ENCODE measurements around the gene ALG3.

Gene ALG3

DNA sequence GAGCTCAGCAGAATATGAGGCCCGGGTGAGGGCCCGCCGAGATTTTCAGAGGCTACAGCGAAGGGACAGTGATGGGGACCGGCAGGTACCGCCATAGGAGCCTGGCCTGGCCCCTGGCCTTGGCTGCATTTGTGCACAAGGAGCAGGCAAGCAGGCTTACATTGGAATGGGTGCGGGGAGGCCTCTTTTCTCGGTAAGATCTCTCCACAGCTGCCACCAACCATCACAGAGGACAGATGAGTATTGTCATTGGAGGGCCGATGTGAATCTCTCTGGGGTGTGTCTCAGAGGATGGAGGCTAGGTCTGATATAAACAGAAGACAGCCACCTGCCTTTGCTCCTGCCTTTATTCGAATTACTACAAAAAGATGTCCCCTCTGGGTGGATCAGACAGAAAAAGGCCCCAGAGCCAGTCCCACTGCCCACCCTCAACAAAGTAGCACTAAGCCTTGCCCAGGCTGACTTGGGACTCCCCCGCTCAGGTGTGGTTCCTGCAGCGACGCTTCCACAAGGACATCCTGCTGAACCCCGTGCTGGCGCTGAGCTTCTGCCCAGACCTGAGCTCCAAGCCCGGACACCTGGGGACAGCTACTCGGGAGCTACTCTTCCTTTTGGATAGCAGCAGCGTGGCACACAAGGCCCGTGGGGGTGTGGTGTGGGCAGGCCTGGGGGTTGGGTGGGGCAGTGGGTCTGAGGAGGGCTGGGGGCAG, 13.9 kb downstream of the ALG3 start:
- no peak for DNase-seq

DNA sequence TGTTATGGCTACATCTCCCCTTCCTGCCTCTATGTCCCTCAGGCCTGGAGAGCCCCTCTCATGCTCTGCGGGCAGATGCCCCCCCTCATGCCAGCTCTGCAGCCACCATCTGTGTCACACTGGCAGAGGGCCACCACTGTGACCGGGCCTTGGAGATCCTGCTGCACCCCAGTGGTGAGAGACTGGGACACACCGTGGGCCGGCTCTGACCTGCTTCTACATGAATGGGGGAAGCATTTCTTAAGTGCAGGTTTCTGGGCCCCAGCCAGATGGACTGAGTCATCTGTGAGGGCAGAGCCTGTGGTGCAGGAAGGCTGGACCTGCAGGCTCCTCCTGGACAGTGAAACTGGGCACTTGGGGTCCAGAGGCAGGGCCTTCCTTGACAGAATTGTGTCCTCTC, 14.5 kb downstream of the ALG3 start:
- no peak for DNase-seq

DNA sequence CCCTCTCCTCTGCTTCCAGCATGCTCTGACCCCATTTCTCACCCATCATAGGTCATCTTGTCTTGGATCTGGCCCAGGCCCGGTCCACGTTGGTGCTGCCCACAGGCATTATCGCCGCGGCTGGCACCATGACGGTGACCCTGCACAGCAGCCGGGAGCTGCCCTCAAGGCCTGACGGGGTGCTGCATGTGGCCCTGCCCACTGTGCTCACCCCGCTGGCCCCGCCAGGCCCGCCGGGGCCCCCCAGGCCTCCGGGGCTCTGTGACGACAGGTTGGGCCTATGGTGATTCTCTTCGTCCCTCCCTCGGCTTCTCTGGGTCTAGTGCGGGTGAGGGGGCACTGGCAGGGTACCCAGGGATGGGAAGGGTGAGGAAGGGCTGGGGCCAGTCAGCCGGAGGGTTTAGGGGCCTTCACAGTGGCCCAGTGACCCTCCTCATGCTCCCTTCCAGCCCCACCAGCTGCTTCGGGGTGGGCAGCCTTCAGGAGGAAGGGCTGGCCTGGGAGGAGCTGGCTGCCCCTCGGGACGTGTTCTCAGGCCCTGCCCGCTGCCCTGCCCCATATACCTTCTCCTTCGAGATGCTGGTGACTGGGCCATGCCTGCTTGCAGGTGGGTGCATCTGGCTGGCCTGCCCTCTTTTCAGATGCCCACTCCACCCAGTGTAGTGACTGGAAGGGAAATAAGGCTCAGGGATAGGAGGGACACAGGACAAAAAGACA, 15.5 kb downstream of the ALG3 start:
- no peak for DNase-seq

DNA sequence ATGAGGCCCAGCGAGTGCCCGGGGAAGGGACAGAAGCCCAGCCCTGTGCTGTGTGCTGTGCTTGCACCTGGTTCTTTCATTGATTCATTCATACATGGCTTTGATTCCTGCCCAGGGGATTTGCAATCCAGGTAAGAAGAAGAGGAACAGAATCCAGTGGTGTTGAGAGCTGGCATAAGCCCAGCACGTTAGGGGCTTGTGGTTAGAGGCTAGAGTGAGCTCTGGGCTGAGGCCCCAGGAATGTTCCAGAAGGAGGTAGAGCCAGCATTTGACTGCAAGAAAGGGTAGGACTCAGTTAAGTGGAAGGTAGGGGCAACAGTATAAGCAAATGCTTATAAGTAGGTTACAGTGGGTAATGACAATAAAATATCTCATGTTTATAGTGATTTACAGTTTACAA, 17.1 kb downstream of the ALG3 start:
- DNase-seq, result no peak

DNA sequence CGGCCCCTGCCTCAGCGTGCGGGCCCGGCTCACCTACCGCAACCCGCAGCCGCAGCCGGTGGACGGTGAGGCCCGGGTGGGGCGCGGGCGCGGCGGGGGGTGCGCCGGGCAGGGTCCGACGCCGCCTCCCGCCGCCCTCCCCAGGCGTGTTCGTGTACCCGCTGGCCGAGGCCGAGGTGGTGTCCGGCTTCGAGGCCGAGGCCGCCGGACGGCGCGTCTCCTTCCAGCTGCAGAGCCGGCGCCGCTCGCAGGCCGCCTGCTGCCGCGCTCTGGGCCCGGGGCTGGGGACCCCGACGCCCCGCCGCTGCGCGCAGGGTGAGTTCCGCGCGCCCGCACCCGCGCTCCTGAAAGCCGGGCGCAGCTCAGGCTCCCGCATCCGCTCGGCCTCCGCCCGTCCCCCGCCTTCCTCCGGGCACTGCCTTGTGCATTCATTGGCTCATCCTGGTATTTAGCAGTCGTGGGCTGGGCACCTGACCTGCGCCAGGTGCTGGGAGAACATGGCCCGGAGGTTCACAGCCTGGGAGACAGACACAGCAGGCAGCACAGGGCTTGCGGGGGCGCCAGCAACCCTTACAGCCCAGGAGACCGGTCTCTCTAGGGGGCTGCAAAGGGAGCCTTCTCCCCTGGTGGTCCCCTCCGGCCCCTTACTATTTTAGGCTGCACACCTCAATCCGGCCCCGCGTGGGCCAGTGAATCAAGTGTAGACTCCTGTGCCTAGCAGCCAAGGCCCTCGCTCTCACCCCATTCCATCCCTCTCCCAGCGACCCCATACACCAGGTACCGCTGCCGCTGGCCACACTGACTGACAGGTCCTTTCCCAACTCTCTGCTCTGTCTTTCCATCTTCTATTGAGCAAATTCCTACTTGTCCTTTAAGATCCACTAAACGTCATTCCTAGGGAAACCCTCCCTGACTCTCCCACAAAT, 17.9 kb downstream of the ALG3 start:
- DNase-seq, result no peak

DNA sequence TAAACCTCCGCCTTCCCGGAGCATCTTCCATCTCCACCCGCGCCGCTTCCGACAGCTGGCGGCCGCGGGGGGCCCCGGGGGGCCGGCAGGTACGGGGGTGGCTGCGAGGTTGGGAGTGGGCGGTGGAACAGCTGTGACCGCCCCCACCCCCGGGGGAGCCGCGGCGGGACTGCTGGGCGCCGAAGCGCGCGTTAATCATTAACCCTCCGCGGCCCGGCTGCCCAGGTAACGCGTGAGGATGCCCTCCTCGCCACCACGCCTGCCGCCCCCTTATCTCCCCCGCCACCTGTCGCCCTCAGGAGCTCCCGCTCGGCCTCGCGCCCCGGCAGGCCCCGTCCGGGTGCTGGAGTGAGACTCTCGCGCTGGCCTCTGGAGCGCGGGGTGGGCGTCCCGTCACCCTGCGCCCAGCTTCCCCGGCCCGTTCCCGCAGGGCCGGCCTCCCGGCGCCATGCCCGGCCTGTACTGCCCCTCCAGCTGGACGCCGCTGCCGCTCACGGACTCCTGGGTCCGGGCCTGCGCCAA, 18.6 kb downstream of the ALG3 start:
- DNase-seq, result no peak

DNA sequence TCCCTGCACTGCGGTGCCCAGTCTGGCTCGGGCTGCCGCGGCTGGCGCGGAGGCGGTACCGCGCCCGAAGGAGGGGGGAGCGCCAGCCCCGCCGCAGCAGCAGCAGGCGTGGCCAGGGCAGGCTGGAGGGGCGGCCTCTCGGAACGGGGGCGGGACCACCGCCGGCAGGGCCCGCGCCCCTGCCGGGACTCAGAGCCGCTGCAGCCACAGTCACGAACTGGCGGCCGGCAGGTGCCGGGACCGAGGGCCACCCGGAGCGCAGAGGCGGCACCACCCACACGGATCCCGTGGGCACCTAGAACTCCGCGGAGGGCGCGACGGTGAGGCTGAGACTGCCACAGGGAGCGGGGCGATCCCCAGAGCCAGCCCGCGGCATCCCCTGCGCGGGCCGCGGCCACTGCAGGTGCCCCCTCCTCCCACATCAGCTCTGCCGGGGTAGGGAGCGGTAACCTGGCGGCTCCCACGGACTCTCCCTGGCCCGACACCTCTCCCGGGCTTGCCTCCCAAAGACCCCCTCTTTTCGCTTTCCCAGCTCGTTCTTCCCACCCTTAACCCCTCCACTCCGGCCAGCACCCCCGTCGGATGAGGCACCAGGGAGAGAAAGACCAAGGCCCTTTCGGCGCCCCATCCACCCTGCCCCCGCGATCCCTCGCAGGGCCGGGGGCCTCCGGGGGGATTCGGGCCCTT, 19.2 kb downstream of the ALG3 start, which contains the start of gene VWA5B2:
TSS of gene VWA5B2 (plus strand) at position 192 of the 687 bp plus-strand sequence. CDS start 944 bp downstream, outside the sequence.
- DNase-seq, result peak; percentile 13

DNA sequence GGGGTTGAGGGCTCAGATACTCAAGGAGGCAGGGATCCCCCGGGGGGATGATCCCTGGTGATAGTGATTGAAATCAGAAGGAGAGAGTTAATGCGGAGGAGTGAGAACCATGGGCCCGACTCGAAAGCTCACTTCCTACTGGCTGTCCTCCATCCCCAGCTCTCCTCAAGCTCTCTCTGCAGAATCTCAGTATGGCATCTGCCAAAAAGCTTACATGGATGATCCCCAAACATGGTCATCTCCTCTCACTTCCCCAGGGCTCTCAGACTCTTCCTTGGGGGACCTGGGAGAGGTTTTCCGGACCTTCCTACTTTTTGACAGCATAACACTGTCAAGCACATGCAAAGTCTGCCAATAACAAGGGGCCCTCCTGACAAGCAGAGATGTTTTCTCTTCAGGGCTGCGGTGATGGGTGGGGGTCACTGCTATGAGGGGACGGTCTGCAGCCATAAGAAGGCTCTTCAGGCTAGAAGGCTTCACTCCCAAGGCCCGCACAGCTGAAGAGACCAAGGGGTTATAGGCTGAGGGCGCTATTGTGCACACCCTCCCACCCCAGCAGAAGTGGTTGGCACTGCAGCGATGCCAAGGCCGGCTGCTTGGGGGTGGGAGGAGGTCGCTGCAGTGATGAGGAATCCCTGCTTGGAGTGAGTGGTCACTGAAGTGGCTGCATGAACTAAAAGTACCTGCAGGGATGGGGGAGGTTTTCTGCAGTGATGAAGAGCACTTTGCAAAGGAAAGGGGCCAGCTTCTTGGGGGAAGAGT, 20.2 kb downstream of the ALG3 start:
- no peak for DNase-seq

DNA sequence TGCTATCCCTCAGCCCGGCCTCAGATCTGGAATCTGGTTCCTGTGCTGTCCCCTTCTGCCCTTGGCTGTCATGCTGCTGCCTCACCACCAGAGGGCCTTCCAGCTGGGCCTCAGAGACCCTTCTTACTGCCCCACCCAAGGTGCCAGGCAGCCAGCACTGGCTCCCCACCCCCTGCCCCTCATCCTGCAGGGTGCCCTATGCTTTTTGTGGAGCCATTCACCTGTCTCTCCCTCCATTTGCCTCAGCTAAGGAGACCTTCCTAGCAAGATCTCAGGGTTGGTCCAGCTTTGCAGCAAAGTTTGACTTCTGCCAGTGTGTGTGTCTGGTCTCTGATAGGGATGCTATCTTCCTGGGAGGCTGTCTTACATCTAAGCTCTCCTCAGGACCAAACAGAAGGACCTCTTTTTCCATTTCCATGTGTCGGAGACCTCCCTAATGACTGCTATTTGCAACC, 21.3 kb downstream of the ALG3 start:
- DNase-seq, result no peak

DNA sequence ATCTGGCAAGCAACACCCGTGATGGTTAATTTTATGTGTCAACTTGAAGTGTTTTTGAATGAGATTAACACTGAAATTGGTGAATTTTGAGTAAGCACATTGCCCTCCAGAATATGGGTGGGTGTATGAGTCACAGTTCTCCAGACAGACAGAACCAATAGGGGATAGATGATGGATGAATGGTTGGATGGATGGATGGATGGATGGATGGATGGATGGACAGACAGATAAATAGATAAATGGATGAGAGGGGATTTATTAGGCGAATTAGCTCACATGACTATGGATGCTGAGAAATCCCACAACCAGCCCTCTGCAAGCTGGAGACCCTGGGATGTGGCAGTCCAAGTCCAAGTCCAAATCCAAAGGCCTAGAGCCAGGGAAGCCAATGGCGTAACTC, 24.8 kb downstream of the ALG3 start:
- no peak for DNase-seq

DNA sequence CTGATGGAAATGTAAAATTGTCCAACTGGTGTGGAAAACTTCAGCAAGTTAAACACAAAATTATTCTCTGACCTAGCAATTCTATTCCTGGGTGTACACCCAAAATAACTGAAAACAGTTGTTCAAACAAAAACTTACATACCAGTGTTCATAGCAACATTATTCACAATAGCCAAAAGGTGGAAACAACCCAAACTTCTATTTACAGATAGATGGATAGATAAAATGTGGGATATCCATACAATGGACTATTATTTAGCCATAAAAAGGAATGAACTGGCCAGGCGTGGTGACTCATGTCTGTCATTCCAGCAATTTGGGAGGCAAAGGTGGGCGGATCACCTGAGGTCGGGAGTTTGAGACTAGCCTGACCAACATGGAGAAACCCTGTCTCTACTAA, 26.2 kb downstream of the ALG3 start:
- DNase-seq, result no peak

DNA sequence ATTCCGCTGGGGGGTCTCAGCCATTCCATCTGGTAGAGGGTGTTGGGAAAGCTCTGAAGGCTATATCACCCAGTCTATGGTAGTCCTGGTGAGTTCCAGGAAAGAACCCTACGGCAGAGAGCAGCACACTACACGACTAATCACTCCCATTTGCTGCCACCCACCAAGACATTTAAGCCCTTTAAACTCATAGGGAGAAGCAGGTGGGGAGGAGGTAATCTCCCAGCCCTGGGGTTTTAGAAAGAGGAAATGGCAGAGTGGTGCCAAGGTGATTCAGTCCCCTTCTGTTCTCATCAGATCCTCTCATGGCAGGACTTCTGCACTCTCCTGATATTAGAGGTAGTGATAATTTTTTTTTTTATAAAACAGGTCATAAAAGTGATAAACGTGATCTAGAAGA, 29.9 kb downstream of the ALG3 start:
- no peak for DNase-seq

DNA sequence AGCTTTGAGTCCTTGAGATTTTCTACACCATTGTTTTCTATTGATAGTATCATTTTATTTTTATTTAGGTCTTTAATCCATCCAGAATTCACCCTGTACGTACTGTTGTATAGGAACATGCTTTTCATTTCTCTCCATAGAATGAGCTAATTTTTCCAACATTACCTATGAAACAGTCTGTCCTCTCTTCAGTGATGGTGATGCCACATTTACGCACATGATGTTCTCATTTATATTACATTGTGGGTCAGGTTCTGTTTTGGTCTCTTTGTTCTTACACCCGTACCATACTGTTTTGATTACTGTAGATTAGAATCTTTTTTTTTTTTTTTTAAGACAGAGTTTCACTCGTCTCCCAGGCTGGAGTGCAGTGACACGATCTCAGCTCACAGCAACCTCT, 37.0 kb downstream of the ALG3 start:
- no peak for DNase-seq

DNA sequence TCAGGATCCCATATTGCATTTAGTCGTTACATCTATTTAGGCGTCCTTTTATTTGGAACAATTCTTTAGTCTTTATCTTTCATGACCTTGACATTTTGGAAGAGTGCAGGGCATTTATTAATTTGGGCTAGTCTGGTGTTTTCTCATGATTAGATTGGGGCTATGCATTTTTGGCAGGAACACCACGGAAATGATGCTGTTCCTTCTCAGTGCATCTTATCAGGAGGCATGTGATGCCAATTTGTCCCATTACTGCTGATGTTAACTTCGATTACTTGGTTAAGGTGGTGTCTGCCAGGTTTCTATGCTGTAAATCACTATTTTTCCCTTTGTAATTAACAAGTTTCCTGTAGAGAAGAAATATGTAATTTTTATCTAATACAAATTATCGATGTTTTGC, 37.5 kb downstream of the ALG3 start:
- no peak for DNase-seq

DNA sequence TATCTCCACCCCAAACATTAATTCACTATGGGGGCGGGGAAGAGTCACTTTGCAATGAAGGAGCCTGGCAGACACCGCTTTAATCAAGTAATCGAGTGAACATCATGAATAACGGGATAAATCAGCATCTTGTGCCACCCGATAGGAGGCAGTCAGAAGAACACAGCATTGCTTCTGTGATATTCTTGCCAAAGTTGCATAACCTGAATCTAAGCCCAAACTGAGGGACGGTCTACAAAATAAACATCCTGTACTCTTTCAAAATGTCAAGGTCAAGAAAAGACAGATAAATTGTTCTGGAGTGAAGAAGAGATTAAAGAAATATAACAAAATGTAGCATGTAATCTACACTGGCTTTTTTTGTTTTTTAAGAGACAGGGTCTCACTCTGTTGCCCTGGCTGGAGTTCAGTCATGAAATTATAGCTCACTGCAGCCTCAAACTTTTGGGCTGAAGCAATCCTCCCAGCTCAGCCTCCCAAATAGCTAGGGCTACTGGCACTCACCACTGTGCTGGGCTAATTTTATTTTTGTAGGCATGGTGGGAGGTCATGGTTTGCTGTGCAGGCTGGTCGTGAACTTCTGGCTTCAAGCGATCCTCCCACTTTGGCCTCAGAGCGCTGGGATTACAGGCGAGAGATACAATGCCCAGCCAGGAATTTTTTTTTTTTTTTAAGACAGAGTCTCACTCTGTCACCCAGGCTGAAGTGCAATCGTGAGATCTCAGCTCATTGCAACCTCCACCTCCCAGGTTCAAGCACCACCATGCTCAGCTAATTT, 39.4 kb downstream of the ALG3 start:
- DNase-seq, result no peak

DNA sequence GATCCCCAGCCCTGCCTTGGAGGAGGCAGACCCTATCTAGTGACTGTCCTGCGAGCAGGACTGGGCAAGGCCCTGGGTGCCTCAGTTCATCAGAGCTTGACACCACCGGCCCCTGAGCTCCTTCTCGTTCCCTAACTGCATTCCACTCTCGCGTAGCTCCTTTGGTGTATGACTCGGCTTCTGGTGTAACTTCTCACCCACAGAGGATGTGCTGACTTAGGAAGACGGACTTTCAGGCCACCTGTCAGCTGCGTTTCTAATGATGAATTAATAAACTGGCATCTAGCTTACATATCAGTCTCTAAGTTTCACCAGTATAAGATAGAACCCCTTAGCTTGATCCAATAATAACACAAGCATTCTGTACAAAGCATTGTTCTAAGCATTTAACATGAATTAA, 45.2 kb downstream of the ALG3 start:
- DNase-seq, result no peak

DNA sequence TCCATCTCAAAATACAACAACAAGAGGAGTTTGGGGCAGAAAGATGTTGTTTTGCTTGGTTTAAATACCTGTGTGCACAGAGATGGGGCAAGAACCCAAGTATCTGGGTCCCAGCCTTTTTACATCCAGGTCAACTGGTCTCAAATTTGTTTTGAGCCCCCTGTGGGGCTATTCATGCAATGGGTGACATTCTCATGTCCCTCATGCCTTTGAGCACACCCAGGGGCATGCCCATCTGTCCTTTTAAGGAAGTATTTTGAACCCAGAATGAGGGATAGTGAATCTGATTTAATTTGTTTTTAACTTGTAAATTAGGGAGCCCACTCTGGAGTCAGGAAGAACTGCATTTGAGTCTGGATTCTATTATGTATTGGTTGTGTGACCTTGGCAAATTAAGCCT, 47.9 kb downstream of the ALG3 start:
- no peak for DNase-seq

DNA sequence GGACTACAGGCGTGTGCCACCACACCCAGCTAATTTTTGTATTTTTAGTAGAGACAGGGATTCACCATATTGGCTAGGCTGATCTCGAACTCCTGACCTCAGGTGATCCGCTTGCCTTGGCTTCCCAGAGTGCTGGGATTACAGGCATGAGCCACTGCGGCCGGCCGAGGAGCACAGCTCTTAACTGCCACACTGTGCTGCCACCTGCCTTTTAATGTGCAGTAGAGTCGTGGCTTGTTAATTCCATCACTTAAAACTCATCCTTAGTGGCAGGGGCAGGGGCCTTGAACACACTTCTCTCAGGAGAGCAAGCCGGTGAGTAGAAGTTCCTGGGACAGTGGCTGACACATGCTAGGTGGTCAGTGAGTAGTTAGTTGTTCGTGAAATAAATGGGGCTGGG, 50.3 kb downstream of the ALG3 start:
- DNase-seq, result no peak

DNA sequence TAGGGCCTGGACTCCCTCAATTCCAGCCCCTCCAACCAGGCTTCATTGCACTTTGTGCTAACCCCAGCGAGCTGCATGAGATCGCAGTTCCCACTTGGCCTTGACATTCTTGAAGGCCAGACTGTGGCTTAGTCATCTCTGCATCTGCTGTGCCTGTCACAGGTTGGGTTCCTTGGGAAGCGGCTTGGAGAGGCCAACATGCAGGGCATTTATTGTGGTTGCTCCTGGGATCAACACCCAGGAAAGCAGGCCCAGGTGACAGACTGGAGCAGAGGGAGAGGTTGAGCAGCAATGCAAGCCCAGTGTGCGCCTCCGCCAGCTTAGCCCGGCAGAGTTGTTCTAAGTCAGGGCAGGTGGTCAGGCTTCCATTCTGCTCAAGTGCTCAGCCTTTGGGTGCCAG, 52.2 kb downstream of the ALG3 start:
- no peak for DNase-seq

DNA sequence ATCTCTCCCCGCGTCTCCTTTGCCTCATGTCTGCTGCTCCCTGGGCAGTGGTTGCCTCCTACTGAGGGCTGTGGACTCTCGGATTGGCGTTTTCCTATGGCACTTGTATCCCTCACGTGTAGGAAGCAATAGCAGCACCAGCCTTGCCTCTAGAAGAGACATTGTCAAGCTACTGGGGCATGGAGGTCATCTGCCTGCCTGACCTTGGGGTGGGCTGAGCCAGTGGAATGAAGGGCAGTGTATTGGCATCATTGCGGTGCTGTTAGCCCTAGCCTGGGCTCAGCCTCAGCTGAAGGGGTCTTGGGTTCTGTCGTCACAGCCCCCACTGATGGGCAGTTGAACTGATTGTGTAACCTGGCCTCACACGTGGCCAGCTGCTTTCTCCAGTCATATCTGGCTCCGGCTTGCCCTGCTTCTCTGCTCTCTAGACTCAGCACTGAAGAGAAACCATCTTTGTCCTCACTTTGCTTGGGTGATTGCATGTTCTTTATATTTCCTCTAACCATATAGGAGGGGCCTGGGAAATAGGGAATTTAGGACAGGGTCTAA, 54.7 kb downstream of the ALG3 start:
- no peak for DNase-seq

DNA sequence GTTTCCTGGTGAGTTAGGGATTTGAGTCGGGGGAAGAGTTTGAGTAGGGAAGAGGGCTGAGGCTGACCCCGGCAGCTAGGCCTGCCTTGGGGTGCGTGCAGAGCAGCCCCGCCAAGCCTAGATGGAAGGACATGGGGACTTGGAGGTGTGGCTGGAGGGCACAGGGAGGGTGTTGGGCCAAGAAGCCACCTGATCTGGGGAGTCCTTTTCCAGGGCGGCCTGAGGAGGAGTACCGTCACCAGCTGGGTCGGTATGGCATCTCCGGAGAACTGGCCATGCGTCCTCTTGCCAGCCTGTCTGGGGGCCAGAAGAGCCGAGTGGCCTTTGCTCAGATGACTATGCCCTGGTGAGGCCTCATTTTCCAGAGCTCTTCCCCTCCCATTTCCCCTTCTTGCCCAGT, 55.9 kb downstream of the ALG3 start:
- DNase-seq, result no peak

All from NCI-H187 treated with DMSO at 0.1 percent for 48 hours (cell line).